HFF-Myc (cell line): ENCODE data around the gene ALK.

Source experiments
- DNase-seq: peaks from one replicate; pipeline ENCODE4 v3.0.0-alpha.2; 2011; ENCODE audit warnings: low read depth; ENCODE audit errors: extremely low read depth
- H3K4me3 ChIP-seq: replicated peaks from 2 replicates; pipeline ENCODE4 v1.5.1; 2011; ENCODE audit warnings: low read depth, mild to moderate bottlenecking, control low read depth, low read length
- CTCF ChIP-seq: IDR thresholded peaks from 2 replicates; pipeline ENCODE4 v1.5.1; 2012; ENCODE audit warnings: mild to moderate bottlenecking, low read depth, low read length, control low read depth; ENCODE audit errors: missing control alignments

Gene ALK

GRCh38 chr2:29689666-29690065 lies 231.7 kb downstream of the ALK start:
- H3K4me3 ChIP-seq, result no peak overlapping the region
- TF ChIP-seq CTCF, result no peak
- DNase-seq, result no peak

- no peak for DNase-seq
- no peak overlapping the region for H3K4me3 ChIP-seq
- TF ChIP-seq CTCF, result no peak
Measured at GRCh38 chr2:29688429-29688828, 233.0 kb downstream of the ALK start.

- no peak for TF ChIP-seq CTCF
- no peak for DNase-seq
- H3K4me3 ChIP-seq, result no peak overlapping the region
Measured at GRCh38 chr2:29687121-29687520, 234.3 kb downstream of the ALK start.

GRCh38 chr2:29676886-29677453 lies 244.4 kb downstream of the ALK start:
- DNase-seq, result no peak
- TF ChIP-seq CTCF, result no peak

GRCh38 chr2:29664578-29664977 lies 256.8 kb downstream of the ALK start:
- TF ChIP-seq CTCF, result no peak
- no peak overlapping the region for H3K4me3 ChIP-seq
- no peak for DNase-seq

More at GRCh38 chr2:29676886-29677453, 244.4 kb downstream of the ALK start:
- H3K4me3 ChIP-seq, result no peak overlapping the region

GRCh38 chr2:29663268-29663667 lies 258.1 kb downstream of the ALK start:
- DNase-seq, result no peak
- no peak for TF ChIP-seq CTCF
- H3K4me3 ChIP-seq, result no peak overlapping the region

GRCh38 chr2:29662861-29663260 lies 258.5 kb downstream of the ALK start:
- no peak for DNase-seq
- H3K4me3 ChIP-seq, result no peak overlapping the region
- no peak for TF ChIP-seq CTCF
